GM23338 (cell line): Measurements from ENCODE around the gene CYTH3. TPM values are rescaled to one million over a fixed set of nuclear protein-coding genes. Genes with fewer than 3 reads are reported as not detected.

Source experiments
- ATAC-seq: fragments of 200-7000 bp; cut with Tn5 transposase; 3 replicates; pipeline ENCODE4 v1.9.1; 2020
- DNase-seq: peaks from one replicate; pipeline ENCODE4 v3.0.0-alpha.2; 2015; ENCODE audit warnings: low spot score
- H2AFZ ChIP-seq: fragments of 200-600 bp; sonication (generic); 2 replicates; pipeline ENCODE4 v1.8.0; 2016; ENCODE audit warnings: antibody characterized with exemption, mild to moderate bottlenecking, moderate library complexity
- H3F3A ChIP-seq: fragments of 200-600 bp; sonication (generic); replicated peaks from 2 replicates; pipeline ENCODE4 v1.8.0; 2017; ENCODE audit warnings: antibody characterized with exemption, mixed run types, low read depth
- H3K27ac ChIP-seq: fragments of 200-600 bp; sonication (generic); 2 replicates; pipeline ENCODE4 v1.6.1; 2016; ENCODE audit warnings: low read depth
- H3K27me3 ChIP-seq: fragments of 200-600 bp; sonication (generic); 2 replicates; pipeline ENCODE4 v1.8.0; 2016; ENCODE audit warnings: mild to moderate bottlenecking, mixed run types, moderate library complexity; ENCODE audit not compliant: insufficient read depth
- H3K36me3 ChIP-seq: fragments of 200-600 bp; sonication (generic); 2 replicates; pipeline ENCODE4 v1.8.0; 2016; ENCODE audit warnings: mild to moderate bottlenecking; ENCODE audit not compliant: insufficient read depth
- H3K4me1 ChIP-seq: fragments of 200-600 bp; sonication (generic); 2 replicates; pipeline ENCODE4 v1.8.0; 2016; ENCODE audit warnings: mild to moderate bottlenecking, moderate library complexity; ENCODE audit not compliant: insufficient read depth
- H3K4me2 ChIP-seq: fragments of 200-600 bp; sonication (generic); 2 replicates; pipeline ENCODE4 v1.7.1; 2017; ENCODE audit warnings: mixed run types
- H3K4me3 ChIP-seq: fragments of 200-600 bp; sonication (generic); 2 replicates; pipeline ENCODE4 v1.6.1; 2016; ENCODE audit warnings: mixed run types
- H3K79me2 ChIP-seq: fragments of 200-600 bp; sonication (generic); replicated peaks from 2 replicates; pipeline ENCODE4 v1.8.0; 2017; ENCODE audit warnings: mild to moderate bottlenecking; ENCODE audit not compliant: insufficient read depth
- H3K9me2 ChIP-seq: fragments of 200-600 bp; sonication (generic); 2 replicates; pipeline ENCODE4 v1.8.0; 2017; ENCODE audit not compliant: insufficient read depth
- H4K20me1 ChIP-seq: fragments of 200-600 bp; sonication (generic); replicated peaks from 2 replicates; pipeline ENCODE4 v1.8.0; 2017; ENCODE audit warnings: mild to moderate bottlenecking; ENCODE audit not compliant: insufficient read depth
- H3K27ac Mint-ChIP-seq: 2 replicates; pipeline ENCODE4 v1.8.0; 2020; ENCODE audit warnings: inconsistent platforms, mild to moderate bottlenecking, moderate library complexity, mixed read lengths
- H3K27me3 Mint-ChIP-seq: 3 replicates; pipeline ENCODE4 v1.8.0; 2022; ENCODE audit warnings: low read depth, mild to moderate bottlenecking, moderate library complexity, mixed read lengths, inconsistent platforms; ENCODE audit not compliant: insufficient read depth, poor library complexity
- H3K36me3 Mint-ChIP-seq: 3 replicates; pipeline ENCODE4 v1.8.0; 2021; ENCODE audit warnings: low read depth, mild to moderate bottlenecking, inconsistent platforms, moderate library complexity, mixed read lengths
- H3K4me1 Mint-ChIP-seq: 3 replicates; pipeline ENCODE4 v1.8.0; 2020; ENCODE audit warnings: mild to moderate bottlenecking, inconsistent platforms, mixed read lengths
- H3K4me3 Mint-ChIP-seq: 3 replicates; pipeline ENCODE4 v1.8.0; 2021; ENCODE audit warnings: moderate library complexity, mild to moderate bottlenecking, inconsistent platforms, mixed read lengths
- H3K9me3 Mint-ChIP-seq: 3 replicates; pipeline ENCODE4 v1.8.0; 2020; ENCODE audit warnings: moderate library complexity, mild to moderate bottlenecking, inconsistent platforms, mixed read lengths
- CTCF ChIP-seq, 2 experiments: fragments of 200-600 bp in 1 of 2; sonication (generic) in 1 of 2; conservative IDR thresholded peaks; 2 replicates each; pipeline versions ENCODE4 v1.5.1 to v1.6.1; 2016 to 2017; ENCODE audit warnings: antibody characterized with exemption in 2 of 2, low read depth in 2 of 2, mild to moderate bottlenecking in 2 of 2, moderate library complexity in 1 of 2
- EZH2 ChIP-seq: fragments of 200-600 bp; sonication (generic); IDR thresholded peaks from one replicate; pipeline ENCODE4 v1.8.0; 2017; ENCODE audit warnings: antibody characterized with exemption, mild to moderate bottlenecking, low read depth; ENCODE audit not compliant: unreplicated experiment
- NANOG ChIP-seq: IDR thresholded peaks from 2 replicates; pipeline ENCODE4 v1.6.1; 2016; ENCODE audit warnings: antibody characterized with exemption, borderline replicate concordance
- POLR2AphosphoS5 ChIP-seq: IDR thresholded peaks from 2 replicates; pipeline ENCODE4 v1.6.1; 2016; ENCODE audit warnings: antibody characterized with exemption, low read depth
- REST ChIP-seq: IDR thresholded peaks from one replicate; pipeline ENCODE4 v1.6.1; 2018; ENCODE audit warnings: antibody characterized with exemption; ENCODE audit not compliant: unreplicated experiment
- STAT1 ChIP-seq: IDR thresholded peaks from one replicate; pipeline ENCODE4 v1.6.1; 2016; ENCODE audit warnings: antibody characterized with exemption; ENCODE audit not compliant: unreplicated experiment
- polyA plus RNA-seq: library from polyadenylated mRNA; unstranded; fragments of >200 nt; fragmentation: Nextera tagmentation; extraction: Ambion mirVana; gene quantifications from 2 replicates; pipeline ENCODE4 v1.2.1, GENCODE V29; 2016
- total RNA-seq: library from RNA; depleted of rRNA; stranded (reverse); fragments of >200 nt; shearing (Covaris generic); gene quantifications from 2 replicates; pipeline ENCODE4 v1.2.3, GENCODE V29; 2014

The CYTH3 gene
- total and polyA plus RNA-seq, 2 experiments from 2014 or later = 4.6 to 15.3 TPM

GRCh38 chr7:6278749-6279310, 6.4 kb upstream of the CYTH3 start:
- no peaks in the 10 kb centered on the region for H3K27me3 Mint-ChIP-seq
- no peak overlapping the region for H3K4me3 Mint-ChIP-seq
- H2AFZ ChIP-seq = no peak overlapping the region
- H4K20me1 ChIP-seq = no peaks in the 10 kb centered on the region
- peaks cover 6% of the 10 kb centered on the region; the same call in 1 of the 3 replicates for H3K4me1 Mint-ChIP-seq
- H3K36me3 Mint-ChIP-seq = no peaks in the 10 kb centered on the region
- no peak overlapping the region for H3K4me3 ChIP-seq
- no peaks in the 10 kb centered on the region for H3K27me3 ChIP-seq
- H3K79me2 ChIP-seq = no peaks in the 10 kb centered on the region
- H3K4me2 ChIP-seq = no peak overlapping the region
- H3K27ac ChIP-seq = no peak overlapping the region
- H3K4me1 ChIP-seq = no peaks in the 10 kb centered on the region
- ATAC-seq (no peak), DNase-seq (no peak)
- TF ChIP-seq STAT1 = no peak
- H3K9me3 Mint-ChIP-seq = peaks cover under 1% of the 10 kb centered on the region; the same call in 1 of the 3 replicates
- H3K36me3 ChIP-seq = no peaks in the 10 kb centered on the region
- no peaks in the 10 kb centered on the region for H3F3A ChIP-seq
- H3K27ac Mint-ChIP-seq = no peak overlapping the region
- H3K9me2 ChIP-seq = no peaks in the 10 kb centered on the region

GRCh38 chr7:6277476-6277875, 5.1 kb upstream of the CYTH3 start:
- Histone ChIP-seq H4K20me1 (no peaks in the 10 kb centered on the region), H3K9me2 (no peaks in the 10 kb centered on the region), H3K4me3 (no peak overlapping the region), H2AFZ (peak overlapping the region; percentile 70; the same call in 1 of the 2 replicates), H3K36me3 (no peaks in the 10 kb centered on the region), H3K27me3 (no peaks in the 10 kb centered on the region), H3K27ac (no peak overlapping the region), H3F3A (no peaks in the 10 kb centered on the region), H3K4me2 (no peak overlapping the region), H3K4me1 (peaks cover 5% of the 10 kb centered on the region), H3K79me2 (no peaks in the 10 kb centered on the region)
- Mint-ChIP-seq H3K27me3 (peaks cover 8% of the 10 kb centered on the region), H3K36me3 (no peaks in the 10 kb centered on the region), H3K27ac (no peak overlapping the region), H3K9me3 (no peaks in the 10 kb centered on the region), H3K4me1 (peaks cover 17% of the 10 kb centered on the region; the same call in 2 of the 3 replicates), H3K4me3 (no peak overlapping the region)
- ATAC-seq = no peak
- no peak for TF ChIP-seq EZH2
- no peak for TF ChIP-seq NANOG
- DNase-seq = no peak

- Histone ChIP-seq H3K4me1 (peaks cover 5% of the 10 kb centered on the region), H3K27ac (no peak overlapping the region), H4K20me1 (no peaks in the 10 kb centered on the region), H3K36me3 (no peaks in the 10 kb centered on the region), H2AFZ (peak overlapping the region; percentile 70; the same call in 1 of the 2 replicates), H3K9me2 (no peaks in the 10 kb centered on the region), H3K4me3 (no peak overlapping the region), H3K27me3 (no peaks in the 10 kb centered on the region), H3K79me2 (no peaks in the 10 kb centered on the region; the same call in 1 of the 2 replicates), H3F3A (no peaks in the 10 kb centered on the region), H3K4me2 (no peak overlapping the region)
- H3K4me1 Mint-ChIP-seq = peaks cover 17% of the 10 kb centered on the region; the same call in 2 of the 3 replicates
- DNase-seq = no peak
- H3K4me3 Mint-ChIP-seq = no peak overlapping the region
- H3K27me3 Mint-ChIP-seq = peaks cover 8% of the 10 kb centered on the region
- H3K27ac Mint-ChIP-seq = no peak overlapping the region
- ATAC-seq = no peak
- H3K9me3 Mint-ChIP-seq = no peaks in the 10 kb centered on the region
- H3K36me3 Mint-ChIP-seq = no peaks in the 10 kb centered on the region
- TF ChIP-seq CTCF (conservative IDR thresholded peaks at IDR 0.05; ENCODE audit: low read depth in 2 of 2) (no peak), EZH2 (no peak), REST (no peak), STAT1 (no peak), POLR2AphosphoS5 (no peak)
Observed at GRCh38 chr7:6276911-6277408, 4.5 kb upstream of the CYTH3 start.
